Epithelial cell of esophagus (primary cell): Measurements from ENCODE around the gene TRHDE.
A peak's percentile ranks its signal among the peaks of the same experiment; 100 is the strongest.

ENCODE experiments used
- DNase-seq: peaks from one replicate; pipeline ENCODE4 v3.0.0; 2010; ENCODE audit warnings: low read depth
- H3K4me3 ChIP-seq: 2 replicates; pipeline ENCODE4 v1.5.1; 2011; ENCODE audit warnings: mild to moderate bottlenecking, low read length, control low read depth
- CTCF ChIP-seq: IDR thresholded peaks from 2 replicates; pipeline ENCODE4 v1.5.1; 2011; ENCODE audit warnings: low read depth, mild to moderate bottlenecking, low read length, control low read depth, inconsistent platforms; ENCODE audit not compliant: insufficient read depth; ENCODE audit errors: missing control alignments

The TRHDE gene

GRCh38 chr12:72272731-72273498 lies 745 bp downstream of the TRHDE start:
- H3K4me3 ChIP-seq = peak overlapping the region; percentile 11
- no peak for TF ChIP-seq CTCF
- no peak for DNase-seq

GRCh38 chr12:72273499-72273837 lies 1.3 kb downstream of the TRHDE start:
- no peak for TF ChIP-seq CTCF
- H3K4me3 ChIP-seq = no peak overlapping the region
- DNase-seq = no peak

- no peak overlapping the region for H3K4me3 ChIP-seq
- peak; percentile 32 for DNase-seq
- no peak for TF ChIP-seq CTCF
These were observed 1.7 kb downstream of the TRHDE start for GRCh38 chr12:72273851-72274351.

- DNase-seq = peak; percentile 16
- no peak overlapping the region for H3K4me3 ChIP-seq
- no peak for TF ChIP-seq CTCF
These were observed 2.8 kb downstream of the TRHDE start for GRCh38 chr12:72274931-72275330.

GRCh38 chr12:72275526-72275925 lies 3.4 kb downstream of the TRHDE start:
- no peak for TF ChIP-seq CTCF
- no peak overlapping the region for H3K4me3 ChIP-seq
- DNase-seq = no peak

- TF ChIP-seq CTCF = no peak
- DNase-seq = no peak
- no peak overlapping the region for H3K4me3 ChIP-seq
These were observed 4.1 kb downstream of the TRHDE start for GRCh38 chr12:72276181-72276805.

GRCh38 chr12:72277415-72277814 lies 5.2 kb downstream of the TRHDE start:
- DNase-seq = no peak
- H3K4me3 ChIP-seq = no peak overlapping the region

More at GRCh38 chr12:72277415-72277814, 5.2 kb downstream of the TRHDE start:
- TF ChIP-seq CTCF = no peak
